IMR-90 (cell line): ENCODE measurements around the gene AUTS2. TPM values are rescaled to one million over a fixed set of nuclear protein-coding genes. Genes with fewer than 3 reads are reported as not detected.

Source experiments
- ATAC-seq: fragments of 200-7000 bp; cut with Tn5 transposase; 2 replicates; pipeline ENCODE4 v1.9.1; 2020; ENCODE audit warnings: low read depth, mild to moderate bottlenecking, moderate library complexity
- BruUV-seq: library from RNA; stranded (reverse); fragments of 400-500 nt; replicated peaks from 2 replicates; lab custom pipeline; 2021; lab: Mats Ljungman, UMichigan
- CTCF ChIA-PET: fragments of 300-600 bp; formaldehyde crosslinking; extraction: SDS; loops from one replicate; lab custom pipeline; 2021; ENCODE audit warnings: antibody characterized with exemption; lab: Yijun Ruan, JAX
- POLR2A ChIA-PET: fragments of 300-600 bp; sonication (Branson Sonifier 250); formaldehyde crosslinking; loops from one replicate; lab custom pipeline; 2022; ENCODE audit warnings: antibody characterized with exemption; ENCODE audit not compliant: unreplicated experiment; lab: Charles Lee
- DNase-seq: peaks from one replicate; pipeline ENCODE4 v3.0.0; 2013
- H2AFZ ChIP-seq: replicated peaks from 2 replicates; pipeline ENCODE3; 2013; ENCODE audit warnings: low read length, mild to moderate bottlenecking; ENCODE audit not compliant: poor library complexity
- H2AK5ac ChIP-seq: 2 replicates; pipeline ENCODE4 v1.6.1; 2013; ENCODE audit warnings: low read depth, low read length, inconsistent platforms
- H2AK9ac ChIP-seq: replicated peaks from 2 replicates; pipeline ENCODE3; 2013; ENCODE audit warnings: mild to moderate bottlenecking, low read depth, low read length, moderate library complexity; ENCODE audit not compliant: poor library complexity
- H2BK120ac ChIP-seq: 2 replicates; pipeline ENCODE4 v1.6.1; 2013; ENCODE audit warnings: low read depth, low read length, inconsistent platforms
- H2BK15ac ChIP-seq: 3 replicates; pipeline ENCODE4 v1.6.1; 2013; ENCODE audit warnings: low read depth, low read length, inconsistent platforms
- H2BK20ac ChIP-seq: 2 replicates; pipeline ENCODE4 v1.6.1; 2013; ENCODE audit warnings: low read depth, mild to moderate bottlenecking, inconsistent platforms, low read length, moderate library complexity
- H2BK5ac ChIP-seq: 2 replicates; pipeline ENCODE4 v1.6.1; 2013; ENCODE audit warnings: mild to moderate bottlenecking, low read depth, low read length, inconsistent platforms; ENCODE audit not compliant: poor library complexity, severe bottlenecking
- H3K14ac ChIP-seq: replicated peaks from 2 replicates; pipeline ENCODE4 v1.6.1; 2013; ENCODE audit warnings: low read depth, low read length, inconsistent platforms
- H3K18ac ChIP-seq: 2 replicates; pipeline ENCODE4 v1.6.1; 2013; ENCODE audit warnings: low read depth, low read length, control low read depth
- H3K23ac ChIP-seq: 2 replicates; pipeline ENCODE4 v1.6.1; 2013; ENCODE audit warnings: low read depth, low read length, inconsistent platforms
- H3K27ac ChIP-seq: 2 replicates; pipeline ENCODE4 v1.5.1; 2013; ENCODE audit warnings: mild to moderate bottlenecking, control low read depth, low read length; ENCODE audit not compliant: insufficient read depth
- H3K27me3 ChIP-seq: 2 replicates; pipeline ENCODE4 v1.6.1; 2013; ENCODE audit warnings: low read length; ENCODE audit not compliant: control insufficient read depth, insufficient read depth
- H3K36me3 ChIP-seq: 2 replicates; pipeline ENCODE4 v1.6.1; 2013; ENCODE audit warnings: low read length, mixed read lengths; ENCODE audit not compliant: control insufficient read depth, insufficient read depth
- H3K4ac ChIP-seq: 2 replicates; pipeline ENCODE4 v1.6.1; 2013; ENCODE audit warnings: low read depth, low read length, inconsistent platforms
- H3K4me1 ChIP-seq: 2 replicates; pipeline ENCODE4 v1.6.1; 2013; ENCODE audit warnings: low read length, mixed read lengths; ENCODE audit not compliant: control insufficient read depth, insufficient read depth
- H3K4me2 ChIP-seq: 2 replicates; pipeline ENCODE4 v1.6.1; 2013; ENCODE audit warnings: low read depth, mild to moderate bottlenecking, control low read depth, low read length, moderate library complexity
- H3K4me3 ChIP-seq: 2 replicates; pipeline ENCODE4 v1.5.1; 2013; ENCODE audit warnings: low read depth, mild to moderate bottlenecking, control low read depth, low read length, moderate library complexity; ENCODE audit not compliant: insufficient read depth
- H3K56ac ChIP-seq: 2 replicates; pipeline ENCODE4 v1.6.1; 2013; ENCODE audit warnings: low read length, inconsistent platforms; ENCODE audit not compliant: insufficient read depth; ENCODE audit errors: extremely low read depth
- H3K79me1 ChIP-seq, 2 experiments: 2 replicates each; pipeline ENCODE4 v1.6.1; 2013; ENCODE audit warnings: low read length in 2 of 2, inconsistent platforms in 1 of 2, low read depth in 1 of 2
- H3K9ac ChIP-seq: 2 replicates; pipeline ENCODE4 v1.6.1; 2013; ENCODE audit warnings: low read depth, low read length, control low read depth
- H3K9me1 ChIP-seq: 2 replicates; pipeline ENCODE4 v1.6.1; 2013; ENCODE audit warnings: low read length, inconsistent platforms; ENCODE audit not compliant: insufficient read depth
- H3K9me3 ChIP-seq: 2 replicates; pipeline ENCODE4 v1.6.1; 2013; ENCODE audit warnings: low read length; ENCODE audit not compliant: control insufficient read depth, insufficient read depth
- H4K20me1 ChIP-seq: 2 replicates; pipeline ENCODE4 v1.6.1; 2013; ENCODE audit warnings: low read length, inconsistent platforms; ENCODE audit not compliant: insufficient read depth
- H4K5ac ChIP-seq: 2 replicates; pipeline ENCODE4 v1.6.1; 2013; ENCODE audit warnings: mild to moderate bottlenecking, low read depth, low read length, control low read depth
- H4K8ac ChIP-seq, 2 experiments: 2 replicates each; pipeline ENCODE4 v1.6.1; 2013; ENCODE audit warnings: low read depth in 2 of 2, low read length in 2 of 2, control low read depth in 1 of 2, inconsistent platforms in 1 of 2
- H4K91ac ChIP-seq: 2 replicates; pipeline ENCODE4 v1.6.1; 2013; ENCODE audit warnings: low read depth, low read length, inconsistent platforms; ENCODE audit not compliant: insufficient read depth
- CEBPB ChIP-seq: IDR thresholded peaks from 2 replicates; pipeline ENCODE4 v1.6.1; 2012; ENCODE audit warnings: low read depth, low read length, improper control_type of control experiment
- MAFK ChIP-seq: IDR thresholded peaks from 2 replicates; pipeline ENCODE4 v1.6.1; 2012; ENCODE audit warnings: low read depth, low read length, improper control_type of control experiment
- MAZ ChIP-seq: IDR thresholded peaks from 2 replicates; pipeline ENCODE4 v1.6.1; 2012; ENCODE audit warnings: low read depth, mild to moderate bottlenecking, low read length, improper control_type of control experiment, moderate library complexity, borderline replicate concordance
- MXI1 ChIP-seq: IDR thresholded peaks from 2 replicates; pipeline ENCODE4 v1.6.1; 2012; ENCODE audit warnings: low read depth, mild to moderate bottlenecking, low read length, moderate library complexity, borderline replicate concordance
- NFE2L2 ChIP-seq: fragments of 150-350 bp; IDR thresholded peaks from 2 replicates; pipeline ENCODE4 v1.6.1; 2016; ENCODE audit warnings: low read depth, mild to moderate bottlenecking, low read length
- POLR2A ChIP-seq: IDR thresholded peaks from 2 replicates; pipeline ENCODE4 v1.6.1; 2012; ENCODE audit warnings: mild to moderate bottlenecking, low read depth, low read length
- RAD21 ChIP-seq: IDR thresholded peaks from 2 replicates; pipeline ENCODE4 v1.6.1; 2012; ENCODE audit warnings: low read length, improper control_type of control experiment
- RFX5 ChIP-seq: IDR thresholded peaks from 2 replicates; pipeline ENCODE4 v1.8.0; 2012; ENCODE audit warnings: low read depth, mild to moderate bottlenecking, low read length, moderate library complexity
- SMC3 ChIP-seq: fragments of 150-350 bp; IDR thresholded peaks from 2 replicates; pipeline ENCODE4 v1.6.1; 2016; ENCODE audit warnings: low read depth, mild to moderate bottlenecking, antibody characterized with exemption, low read length, moderate library complexity
- WGBS, 2 experiments: methylation state at CpG; one replicate each; pipeline versions ENCODE4 v1.1.5 to v1.1.7; 2013; ENCODE audit warnings: missing lambda C conversion rate in 2 of 2; ENCODE audit not compliant: insufficient read length in 1 of 2; ENCODE audit errors: extremely low coverage in 2 of 2; 5-methylcytosine and 5-hydroxymethylcytosine counted together
- dilution Hi-C: fragments of 300-500 bp; cut with HindIII; formaldehyde crosslinking; loops from one replicate; pipeline ENCODE4 v1.14.3; 2018; ENCODE audit warnings: low sequenced_read_pairs; ENCODE audit not compliant: unreplicated experiment
- in situ Hi-C: fragments of 300-500 bp; cut with MboI; formaldehyde crosslinking; loops from 3 replicates; pipeline ENCODE4 v1.14.3; 2019; ENCODE audit warnings: low sequenced_read_pairs, inconsistent platforms, mixed read lengths
- intact Hi-C: fragments of 100-400 bp; cut with micrococcal nuclease; formaldehyde crosslinking; loops from 2 replicates; pipeline ENCODE4 v1.10.0; 2022
- polyA plus RNA-seq, 3 experiments: library from polyadenylated mRNA; depleted of rRNA; stranded (reverse); fragments of >200 nt; gene quantifications; 2 replicates each; pipeline ENCODE4 v1.2.3, GENCODE V29; 2012; ENCODE audit warnings: low replicate concordance in 1 of 3
- total RNA-seq: library from RNA; depleted of rRNA; stranded (reverse); fragments of >200 nt; gene quantifications from 2 replicates; pipeline ENCODE4 v1.2.3, GENCODE V29; 2012

The AUTS2 gene
- total and polyA plus RNA-seq, 2 of the 4 experiments (the other 2 are of a cell fraction): 0.90 to 3.0 TPM

DNA sequence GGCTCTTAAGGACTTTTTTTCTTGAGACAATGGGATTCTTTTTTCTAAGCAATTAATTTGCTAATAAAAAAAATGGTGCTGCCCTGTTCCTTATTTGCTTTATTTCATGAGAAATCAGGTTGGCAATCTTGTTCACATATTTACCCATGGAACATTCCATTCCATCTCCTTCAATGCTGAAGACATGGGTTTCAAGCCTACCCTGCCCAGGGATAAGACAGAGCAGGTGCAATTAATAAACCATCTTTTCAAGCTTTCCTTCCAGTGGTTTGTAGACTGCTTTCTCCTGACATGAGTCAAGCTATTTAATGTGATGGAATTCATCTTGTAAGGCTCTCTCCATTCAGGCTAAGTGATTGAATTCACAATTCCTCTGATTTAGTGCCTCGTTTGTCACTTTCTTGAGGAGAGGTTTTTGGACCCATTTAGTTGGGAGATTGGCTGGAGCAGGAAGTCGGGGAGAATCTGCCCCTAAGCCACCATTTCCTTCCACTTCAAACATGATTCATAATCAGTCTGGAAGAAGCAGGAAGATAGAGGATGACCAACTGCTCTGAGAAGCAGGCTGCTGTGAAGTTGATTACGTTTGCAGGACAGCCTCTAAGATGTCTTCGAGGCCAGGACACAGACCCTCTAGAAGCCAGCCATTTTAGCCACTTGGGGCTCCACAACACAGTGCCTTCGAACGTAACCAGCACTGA, 981.3 kb downstream of the AUTS2 start:
- in situ Hi-C loops (no loop called here), intact Hi-C loops (no loop called here), dilution Hi-C loops (no loop called here)
- H2AFZ ChIP-seq: no peak overlapping the region
- no peaks in the 10 kb centered on the region for H3K36me3 ChIP-seq
- DNase-seq: no peak
- no peak overlapping the region for H2BK5ac ChIP-seq
- H2AK5ac ChIP-seq: no peak overlapping the region
- no peak overlapping the region for H3K4me2 ChIP-seq
- TF ChIP-seq RFX5 (no peak), CEBPB (no peak), MAZ (no peak), RAD21 (no peak), MXI1 (no peak), MAFK (no peak), POLR2A (no peak), NFE2L2 (no peak), SMC3 (no peak)
- H3K9me3 ChIP-seq: no peaks in the 10 kb centered on the region
- ChIA-PET POLR2A (no interaction called here), CTCF (no interaction called here)
- H3K4me3 ChIP-seq: no peak overlapping the region
- no peak overlapping the region for H3K9ac ChIP-seq
- H3K14ac ChIP-seq: no peak overlapping the region
- no peak overlapping the region for H3K23ac ChIP-seq
- H2AK9ac ChIP-seq: no peak overlapping the region
- no peaks in the 10 kb centered on the region for H4K20me1 ChIP-seq
- H3K27ac ChIP-seq: no peak overlapping the region
- no peak for ATAC-seq
- no peak overlapping the region for H4K5ac ChIP-seq
- no peaks in the 10 kb centered on the region; the same call in 1 of the 2 replicates for H3K27me3 ChIP-seq
- no peak overlapping the region for H4K91ac ChIP-seq
- BruUV-seq: no TSS peak
- no peak overlapping the region for H3K4ac ChIP-seq
- WGBS, 2 experiments: 75% methylated on average over 4 of the region's 6 CpGs; no CpG with 5 or more reads in 1 of the 2 experiments
- H3K18ac ChIP-seq: no peak overlapping the region
- H3K79me1 ChIP-seq: no peaks in the 10 kb centered on the region
- H2BK20ac ChIP-seq: no peak overlapping the region
- H2BK15ac ChIP-seq: no peak overlapping the region
- H3K9me1 ChIP-seq: no peaks in the 10 kb centered on the region
- H4K8ac ChIP-seq: no peak overlapping the region
- H3K4me1 ChIP-seq: no peaks in the 10 kb centered on the region
- H3K56ac ChIP-seq: no peak overlapping the region
- H2BK120ac ChIP-seq: no peak overlapping the region
